Activated T-cell treated with anti-CD3 and anti-CD28 coated beads, Interleukin-2, amount 50 U/mL, for 24 hours (primary cell): ENCODE data around the gene USP34.
A peak's percentile ranks its signal among the peaks of the same experiment; 100 is the strongest.
"Not testable (repeated sequence)": the region's sequence is repeated elsewhere in the genome, so short reads cannot be mapped to it uniquely, and the experiment has no call there.

Experiments used
- DNase-seq: peaks from one replicate; pipeline ENCODE4 v3.0.0-alpha.2; 2020
- H3K27ac Mint-ChIP-seq: 2 replicates; pipeline ENCODE4 v1.8.0; 2020; ENCODE audit warnings: mild to moderate bottlenecking, mixed read lengths
- H3K27me3 Mint-ChIP-seq: 2 replicates; pipeline ENCODE4 v1.8.0; 2020; ENCODE audit warnings: mixed read lengths
- H3K36me3 Mint-ChIP-seq: 2 replicates; pipeline ENCODE4 v1.8.0; 2020; ENCODE audit warnings: low read depth, mixed read lengths
- H3K4me1 Mint-ChIP-seq: 2 replicates; pipeline ENCODE4 v1.8.0; 2020; ENCODE audit warnings: low read depth, mixed read lengths
- H3K4me3 Mint-ChIP-seq: 2 replicates; pipeline ENCODE4 v1.8.0; 2020; ENCODE audit warnings: mild to moderate bottlenecking, moderate library complexity, mixed read lengths
- H3K9me3 Mint-ChIP-seq: 2 replicates; pipeline ENCODE4 v1.8.0; 2020; ENCODE audit warnings: mixed read lengths

USP34 gene

DNA sequence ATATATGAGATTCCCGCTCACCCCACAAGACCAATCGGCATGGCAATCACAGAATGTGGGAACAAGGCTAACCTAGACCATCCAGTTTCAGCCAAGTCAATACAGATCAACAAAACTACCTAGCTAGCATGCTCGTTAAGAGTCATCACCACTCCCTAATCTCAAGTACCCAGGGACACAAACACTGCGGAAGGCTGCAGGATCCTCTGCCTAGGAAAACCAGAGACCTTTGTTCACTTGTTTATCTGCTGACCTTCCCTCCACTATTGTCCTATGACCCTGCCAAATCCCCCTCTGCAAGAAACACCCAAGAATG, 90.0 kb downstream of the USP34 start:
- not testable (repeated sequence) for H3K9me3 Mint-ChIP-seq, H3K4me1 Mint-ChIP-seq, H3K27ac Mint-ChIP-seq, H3K27me3 Mint-ChIP-seq, DNase-seq, H3K4me3 Mint-ChIP-seq
- H3K36me3 Mint-ChIP-seq = peaks cover 80% of the 10 kb centered on the region

- Mint-ChIP-seq H3K4me1 (peaks cover 4% of the 10 kb centered on the region), H3K36me3 (peaks cover 81% of the 10 kb centered on the region), H3K27me3 (no peaks in the 10 kb centered on the region), H3K9me3 (no peaks in the 10 kb centered on the region), H3K4me3 (no peak overlapping the region), H3K27ac (no peak overlapping the region)
- no peak for DNase-seq
Observed at GRCh38 chr2:61380056-61380881, 90.6 kb downstream of the USP34 start.

DNA sequence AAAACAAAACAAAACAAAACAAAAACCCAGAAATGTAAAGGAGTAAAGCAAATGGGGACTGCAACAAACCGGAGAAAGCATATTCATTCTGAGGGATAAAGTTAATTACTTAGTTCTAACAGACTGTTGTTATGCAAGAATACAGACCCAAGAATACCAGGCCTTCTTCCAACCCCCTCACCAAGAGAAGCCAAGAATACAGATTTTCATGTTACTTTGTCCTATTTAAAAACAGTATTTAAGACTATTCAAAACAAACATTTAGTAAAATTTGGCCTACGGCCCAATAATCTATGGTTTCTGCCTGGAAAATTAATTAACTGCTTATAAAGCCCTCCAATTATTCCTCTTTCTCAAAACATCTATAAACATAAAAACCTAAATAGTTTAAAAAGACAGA, 91.4 kb downstream of the USP34 start:
- no peak overlapping the region for H3K4me3 Mint-ChIP-seq
- H3K27me3 Mint-ChIP-seq = no peaks in the 10 kb centered on the region
- no peak for DNase-seq
- peaks cover 3% of the 10 kb centered on the region for H3K4me1 Mint-ChIP-seq
- peak overlapping the region; percentile 11 for H3K27ac Mint-ChIP-seq
- peaks cover 85% of the 10 kb centered on the region for H3K36me3 Mint-ChIP-seq
- H3K9me3 Mint-ChIP-seq = no peaks in the 10 kb centered on the region

- H3K36me3 Mint-ChIP-seq = peaks cover 92% of the 10 kb centered on the region
- no peaks in the 10 kb centered on the region for H3K27me3 Mint-ChIP-seq
- no peaks in the 10 kb centered on the region for H3K9me3 Mint-ChIP-seq
- no peak overlapping the region for H3K4me3 Mint-ChIP-seq
- H3K27ac Mint-ChIP-seq = no peak overlapping the region
- peaks cover 3% of the 10 kb centered on the region for H3K4me1 Mint-ChIP-seq
- no peak for DNase-seq
Observed at GRCh38 chr2:61378281-61378680, 92.6 kb downstream of the USP34 start.

DNA sequence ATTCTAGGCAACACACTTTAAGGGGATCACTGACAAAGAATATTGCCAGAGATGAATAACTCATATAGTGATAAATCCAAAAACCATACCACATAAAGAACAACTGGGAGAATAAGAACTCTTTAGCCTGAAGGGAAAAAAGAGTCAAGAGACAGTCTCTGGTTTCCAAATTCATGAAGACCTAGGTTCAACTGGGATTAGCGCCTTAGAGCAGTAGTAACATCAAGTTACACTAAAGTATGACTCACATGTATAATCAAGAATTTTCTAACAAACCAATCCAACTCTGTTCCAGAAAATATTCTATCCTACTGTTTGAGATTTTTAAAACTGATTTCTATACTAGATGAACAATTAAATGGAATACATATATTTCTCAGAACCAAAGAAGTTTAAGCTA, 93.8 kb downstream of the USP34 start:
- H3K4me1 Mint-ChIP-seq = peaks cover 3% of the 10 kb centered on the region
- DNase-seq = no peak
- H3K27ac Mint-ChIP-seq = no peak overlapping the region
- no peaks in the 10 kb centered on the region for H3K27me3 Mint-ChIP-seq
- H3K9me3 Mint-ChIP-seq = no peaks in the 10 kb centered on the region
- H3K36me3 Mint-ChIP-seq = peaks cover 90% of the 10 kb centered on the region
- H3K4me3 Mint-ChIP-seq = no peak overlapping the region

- Mint-ChIP-seq H3K4me3 (no peak overlapping the region), H3K36me3 (peaks cover 85% of the 10 kb centered on the region), H3K4me1 (peaks cover 3% of the 10 kb centered on the region), H3K27ac (no peak overlapping the region), H3K9me3 (no peaks in the 10 kb centered on the region), H3K27me3 (no peaks in the 10 kb centered on the region)
- DNase-seq = no peak
Observed at GRCh38 chr2:61376211-61376610, 94.7 kb downstream of the USP34 start.

DNA sequence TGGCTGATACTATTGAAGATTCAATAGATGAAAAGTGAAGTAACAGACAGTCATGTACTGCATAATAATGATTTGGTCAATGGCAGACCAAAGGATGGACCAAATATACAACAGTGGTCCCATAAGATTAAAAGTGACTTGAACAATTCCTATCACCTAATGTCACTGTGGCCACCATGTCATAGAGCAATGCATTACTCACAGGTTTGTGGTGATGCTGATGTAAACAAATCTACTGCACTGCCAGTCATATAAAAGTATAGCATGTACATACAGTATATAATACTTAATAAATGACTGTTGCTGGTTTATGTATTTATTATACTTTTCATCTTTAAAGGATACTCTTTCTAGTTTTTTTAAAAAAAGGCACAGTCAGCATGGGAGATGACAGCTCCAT, 99.9 kb downstream of the USP34 start:
- Mint-ChIP-seq H3K36me3 (peaks cover 87% of the 10 kb centered on the region), H3K4me3 (no peak overlapping the region), H3K27ac (no peak overlapping the region), H3K4me1 (peaks cover 33% of the 10 kb centered on the region), H3K9me3 (no peaks in the 10 kb centered on the region), H3K27me3 (no peaks in the 10 kb centered on the region)
- DNase-seq = no peak

DNA sequence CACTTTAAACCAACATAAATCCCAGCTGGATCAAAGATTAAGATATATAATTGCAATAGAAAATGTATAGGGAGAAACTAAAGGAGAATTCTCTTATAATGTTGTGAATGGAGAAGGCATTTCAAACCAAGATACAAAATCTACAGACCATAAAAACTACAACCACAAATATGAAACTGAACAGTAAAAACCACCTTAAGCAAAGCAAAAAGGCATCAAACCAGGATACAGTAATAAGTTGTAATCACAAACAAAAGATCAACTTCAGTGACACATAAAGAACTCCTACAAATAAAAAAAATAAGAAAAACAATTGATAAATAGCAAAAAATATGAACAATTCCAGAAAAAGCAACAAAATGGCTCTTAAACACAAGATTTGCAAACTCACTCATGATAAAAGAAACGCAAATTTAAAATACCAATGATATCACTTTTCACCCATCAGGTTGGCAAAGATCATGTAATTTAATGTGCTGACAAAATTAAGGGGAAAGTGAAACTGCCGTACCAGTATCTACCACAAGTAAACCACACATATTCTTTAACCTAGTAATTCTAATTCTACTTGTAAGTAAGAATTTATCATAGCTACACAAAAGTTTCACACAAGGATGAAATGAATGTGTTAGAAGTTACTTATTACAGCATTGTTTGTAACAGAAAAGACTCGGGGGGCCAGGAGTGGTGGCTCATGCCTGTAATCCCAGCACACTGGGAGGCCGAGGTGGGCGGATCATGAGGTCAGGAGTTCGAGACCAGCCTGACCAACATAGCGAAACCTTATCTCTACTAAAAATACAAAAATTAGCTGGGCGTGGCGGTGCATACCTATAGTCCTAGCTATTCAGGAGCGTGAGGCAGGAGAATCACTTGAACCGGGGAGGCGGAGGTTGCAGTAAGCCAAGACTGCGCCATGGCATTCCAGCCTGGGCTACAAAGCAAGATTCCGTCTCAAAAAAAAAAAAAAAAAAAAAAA, 101.9 kb downstream of the USP34 start:
- H3K4me1 Mint-ChIP-seq = peaks cover 45% of the 10 kb centered on the region
- no peaks in the 10 kb centered on the region for H3K9me3 Mint-ChIP-seq
- peak overlapping the region; percentile 83 for H3K27ac Mint-ChIP-seq
- peaks cover 80% of the 10 kb centered on the region for H3K36me3 Mint-ChIP-seq
- no peak overlapping the region for H3K4me3 Mint-ChIP-seq
- no peak for DNase-seq
- H3K27me3 Mint-ChIP-seq = no peaks in the 10 kb centered on the region

DNA sequence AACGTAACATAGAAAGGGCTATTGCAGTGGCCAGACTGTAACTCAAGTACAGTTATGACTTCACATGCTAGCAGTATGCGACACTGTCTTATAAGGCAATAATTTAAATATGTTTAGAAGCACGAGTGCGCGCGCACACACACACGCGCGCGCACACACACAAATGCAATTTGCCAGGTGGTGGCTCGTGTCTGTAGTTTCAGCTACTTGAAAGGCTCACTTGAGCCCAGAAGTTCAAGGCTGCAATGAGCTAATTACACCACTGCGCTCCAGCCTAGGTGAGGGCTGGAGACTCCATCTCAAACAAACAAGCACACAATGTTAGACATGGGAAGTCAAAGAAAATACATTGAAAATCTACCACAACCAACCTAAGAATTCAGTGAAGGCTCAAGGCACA, 103.7 kb downstream of the USP34 start:
- DNase-seq = no peak
- Mint-ChIP-seq H3K4me1 (peaks cover 59% of the 10 kb centered on the region), H3K9me3 (peaks cover 2% of the 10 kb centered on the region), H3K36me3 (peaks cover 81% of the 10 kb centered on the region), H3K27ac (no peak overlapping the region), H3K4me3 (no peak overlapping the region), H3K27me3 (no peaks in the 10 kb centered on the region)

- DNase-seq = no peak
- H3K9me3 Mint-ChIP-seq = peaks cover 2% of the 10 kb centered on the region
- no peak overlapping the region for H3K27ac Mint-ChIP-seq
- peaks cover 60% of the 10 kb centered on the region for H3K4me1 Mint-ChIP-seq
- peaks cover 70% of the 10 kb centered on the region for H3K36me3 Mint-ChIP-seq
- H3K4me3 Mint-ChIP-seq = no peak overlapping the region
- H3K27me3 Mint-ChIP-seq = no peaks in the 10 kb centered on the region
Observed at GRCh38 chr2:61363580-61363979, 107.3 kb downstream of the USP34 start.

DNA sequence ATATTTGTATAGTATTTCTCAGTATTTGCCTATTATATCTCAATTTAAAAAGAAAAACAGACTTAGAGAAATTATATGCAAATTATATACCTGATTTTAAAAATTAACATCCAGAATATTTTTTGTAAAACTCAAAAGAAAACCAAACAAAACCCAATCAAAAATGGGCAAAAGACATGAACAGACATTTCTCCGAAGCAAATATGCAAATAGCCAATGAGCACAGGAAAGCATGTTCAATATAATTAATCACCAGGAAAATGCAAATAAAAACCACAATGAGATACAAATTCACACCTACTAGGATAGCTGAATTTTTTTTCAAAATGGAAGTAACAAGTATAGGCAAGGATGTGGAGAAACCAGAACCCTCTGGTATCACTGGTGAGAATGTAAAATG, 108.0 kb downstream of the USP34 start:
- Mint-ChIP-seq H3K4me1 (peaks cover 58% of the 10 kb centered on the region), H3K36me3 (peaks cover 66% of the 10 kb centered on the region), H3K27me3 (no peaks in the 10 kb centered on the region), H3K4me3 (no peak overlapping the region), H3K9me3 (peaks cover 2% of the 10 kb centered on the region), H3K27ac (peak overlapping the region; percentile 50)
- DNase-seq = no peak

- no peak for DNase-seq
- no peak overlapping the region for H3K27ac Mint-ChIP-seq
- H3K4me1 Mint-ChIP-seq = peaks cover 58% of the 10 kb centered on the region
- H3K4me3 Mint-ChIP-seq = no peak overlapping the region
- H3K27me3 Mint-ChIP-seq = no peaks in the 10 kb centered on the region
- peaks cover 65% of the 10 kb centered on the region for H3K36me3 Mint-ChIP-seq
- peaks cover 2% of the 10 kb centered on the region for H3K9me3 Mint-ChIP-seq
Observed at GRCh38 chr2:61361068-61361467, 109.8 kb downstream of the USP34 start.

DNA sequence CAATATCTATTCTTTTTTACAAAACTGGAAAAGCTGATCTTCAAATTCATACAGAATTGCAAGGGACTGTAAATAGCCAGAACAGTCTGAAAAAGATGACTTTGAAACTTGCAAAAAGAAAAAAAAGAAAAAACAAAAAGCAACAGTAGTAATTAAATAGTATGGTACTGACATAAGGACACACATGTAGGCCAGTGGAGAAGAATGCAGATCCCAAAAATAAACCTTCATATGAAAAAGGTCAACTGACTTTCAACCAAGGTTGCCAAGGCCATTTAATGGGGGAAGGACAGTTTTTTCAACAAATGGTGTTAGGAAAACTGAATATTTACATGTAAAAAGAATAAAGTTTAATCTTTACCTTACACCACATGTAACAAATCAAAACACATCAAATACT, 111.8 kb downstream of the USP34 start:
- H3K27me3 Mint-ChIP-seq = no peaks in the 10 kb centered on the region
- no peak for DNase-seq
- no peak overlapping the region for H3K27ac Mint-ChIP-seq
- peaks cover 5% of the 10 kb centered on the region for H3K9me3 Mint-ChIP-seq
- peaks cover 52% of the 10 kb centered on the region for H3K4me1 Mint-ChIP-seq
- H3K4me3 Mint-ChIP-seq = no peak overlapping the region
- H3K36me3 Mint-ChIP-seq = peaks cover 74% of the 10 kb centered on the region

GRCh38 chr2:61357681-61358080, 113.2 kb downstream of the USP34 start:
- Mint-ChIP-seq H3K27ac (no peak overlapping the region), H3K36me3 (peaks cover 74% of the 10 kb centered on the region), H3K4me3 (no peak overlapping the region), H3K9me3 (peaks cover 10% of the 10 kb centered on the region), H3K4me1 (peaks cover 47% of the 10 kb centered on the region), H3K27me3 (no peaks in the 10 kb centered on the region)
- no peak for DNase-seq

GRCh38 chr2:61356958-61357350, 113.9 kb downstream of the USP34 start:
- H3K36me3 Mint-ChIP-seq = peaks cover 72% of the 10 kb centered on the region
- H3K4me1 Mint-ChIP-seq = peaks cover 47% of the 10 kb centered on the region
- no peak for DNase-seq
- no peak overlapping the region for H3K27ac Mint-ChIP-seq
- peaks cover 8% of the 10 kb centered on the region for H3K9me3 Mint-ChIP-seq
- no peak overlapping the region for H3K4me3 Mint-ChIP-seq
- no peaks in the 10 kb centered on the region for H3K27me3 Mint-ChIP-seq
